Stomach (tissue), 9 donors: ENCODE data around the gene ANKS1B. TPM values are rescaled to one million over a fixed set of nuclear protein-coding genes. Genes with fewer than 3 reads are reported as not detected.
"Not testable (repeated sequence)": the region's sequence is repeated elsewhere in the genome, so short reads cannot be mapped to it uniquely, and the experiment has no call there.

Source experiments
- DNase-seq, 2 donors: peaks; one replicate each; pipeline versions ENCODE4 v3.0.0 to v3.0.0-alpha.2; 2013 to 2019
- H3K27ac ChIP-seq, 5 donors: fragments of 200-600 bp in 4 of 5; sonication (generic) in 4 of 5; one replicate each; pipeline ENCODE4 v1.5.1; 2013 to 2019; ENCODE audit warnings: mild to moderate bottlenecking in 1 of 5, moderate library complexity in 1 of 5
- H3K27me3 ChIP-seq, 3 donors: fragments of 200-600 bp; sonication (generic); one replicate each; pipeline ENCODE4 v1.5.1; 2017 to 2019; ENCODE audit warnings: mixed run types in 1 of 3
- H3K36me3 ChIP-seq, 4 donors: fragments of 200-600 bp; sonication (generic); 1 replicate in 3 of 4; 2 replicates in 1 of 4; pipeline ENCODE4 v1.5.1; 2016 to 2019
- H3K4me1 ChIP-seq, 4 donors: fragments of 200-600 bp; sonication (generic); one replicate each; pipeline ENCODE4 v1.5.1; 2016 to 2019
- H3K4me3 ChIP-seq, 4 donors: fragments of 200-600 bp; sonication (generic) in 3 of 4; one replicate each; pipeline ENCODE4 v1.5.1; 2016 to 2019; ENCODE audit warnings: mild to moderate bottlenecking in 1 of 4
- H3K9me3 ChIP-seq, 4 donors: fragments of 200-600 bp; sonication (generic); one replicate each; pipeline ENCODE4 v1.5.1; 2016 to 2019
- EP300 ChIP-seq: sonication (generic); formaldehyde crosslinking; IDR thresholded peaks from one replicate; pipeline ENCODE4 v1.6.1; 2017; ENCODE audit warnings: antibody characterized with exemption
- POLR2A ChIP-seq, 4 donors: fragments of 450-650 bp; IDR thresholded peaks; one replicate each; pipeline ENCODE4 v1.6.1; 2016; ENCODE audit warnings: antibody characterized with exemption in 4 of 4, control low read depth in 2 of 4, mild to moderate bottlenecking in 1 of 4, moderate library complexity in 1 of 4
- POLR2AphosphoS5 ChIP-seq, 3 donors: sonication (generic); formaldehyde crosslinking; IDR thresholded peaks; one replicate each; pipeline ENCODE4 v1.6.1; 2016; ENCODE audit warnings: antibody characterized with exemption in 3 of 3
- WGBS, 5 donors: extraction: QIAGEN DNeasy Blood & Tissue Kit in 3 of 5; methylation state at CpG; one replicate each; pipeline versions ENCODE4 v1.1.5 to v1.1.7; 2013 to 2018; 5-methylcytosine and 5-hydroxymethylcytosine counted together
- intact Hi-C: fragments of 100-400 bp; cut with DNase I; formaldehyde crosslinking; loops from one replicate; pipeline ENCODE4 v1.15.1; 2023; ENCODE audit warnings: low total_unique reads
- polyA plus RNA-seq, 3 donors: library from polyadenylated mRNA; stranded (reverse); fragments of 200-250 nt; gene quantifications; one replicate each; pipeline ENCODE4 v1.2.3, GENCODE V29; 2013
- total RNA-seq, 5 donors: library from RNA; depleted of rRNA; stranded (reverse); fragments of >200 nt; gene quantifications; one replicate each; pipeline versions ENCODE4 v1.1.0 to v1.2.3, GENCODE V29; 2014 to 2016
- TF ChIP-seq, protein P1 (sequence below), 7 experiments: fragments of 450-650 bp in 4 of 7; fragments of 200-600 bp in 3 of 7; sonication (generic) in 3 of 7; IDR thresholded peaks; one replicate each; pipeline ENCODE4 v1.5.1; 2016 to 2019; ENCODE audit warnings: antibody characterized with exemption in 7 of 7, control low read depth in 2 of 7, mild to moderate bottlenecking in 1 of 7
- donor health status: healthy with polysubstance abuse.
- donor health status: Bipolar disorder and iron deficiency.
- donor health status: healthy.

Gene ANKS1B
- total and polyA plus RNA-seq, 8 donors: 0.73 to 26.8 (median 2.2) TPM; not detected in 2

DNA sequence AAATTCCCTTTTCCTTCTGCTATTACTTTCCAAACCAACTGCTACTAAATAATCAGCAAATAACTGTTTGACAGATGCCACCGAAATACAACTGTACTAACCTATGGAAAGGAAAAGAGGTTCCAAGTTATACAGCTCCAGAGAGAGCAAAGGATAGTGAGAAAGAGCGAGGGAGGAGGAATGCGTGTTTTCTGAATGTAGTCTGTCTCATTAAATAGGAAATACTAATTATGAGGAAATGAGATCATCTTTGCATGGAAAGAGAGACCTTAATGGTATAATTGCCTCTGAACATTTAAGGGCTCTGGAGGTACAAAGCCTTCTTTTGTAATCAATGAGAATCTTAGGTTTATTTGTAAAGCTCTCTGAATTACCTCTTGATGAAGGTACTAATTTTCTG lies 1144.4 kb downstream of the ANKS1B start:
- WGBS, 5 donors: 83 to 93% (median 87%) methylated on average over 3 of the region's 3 CpGs
- DNase-seq: no peak
- Histone ChIP-seq H3K27me3 (no peaks in the 10 kb centered on the region), H3K9me3 (no peaks in the 10 kb centered on the region), H3K4me1 (no peaks in the 10 kb centered on the region), H3K27ac (no peak overlapping the region), H3K36me3 (no peaks in the 10 kb centered on the region), H3K4me3 (no peak overlapping the region)
- intact Hi-C loops: no loop called here
- TF ChIP-seq, protein P1, sequence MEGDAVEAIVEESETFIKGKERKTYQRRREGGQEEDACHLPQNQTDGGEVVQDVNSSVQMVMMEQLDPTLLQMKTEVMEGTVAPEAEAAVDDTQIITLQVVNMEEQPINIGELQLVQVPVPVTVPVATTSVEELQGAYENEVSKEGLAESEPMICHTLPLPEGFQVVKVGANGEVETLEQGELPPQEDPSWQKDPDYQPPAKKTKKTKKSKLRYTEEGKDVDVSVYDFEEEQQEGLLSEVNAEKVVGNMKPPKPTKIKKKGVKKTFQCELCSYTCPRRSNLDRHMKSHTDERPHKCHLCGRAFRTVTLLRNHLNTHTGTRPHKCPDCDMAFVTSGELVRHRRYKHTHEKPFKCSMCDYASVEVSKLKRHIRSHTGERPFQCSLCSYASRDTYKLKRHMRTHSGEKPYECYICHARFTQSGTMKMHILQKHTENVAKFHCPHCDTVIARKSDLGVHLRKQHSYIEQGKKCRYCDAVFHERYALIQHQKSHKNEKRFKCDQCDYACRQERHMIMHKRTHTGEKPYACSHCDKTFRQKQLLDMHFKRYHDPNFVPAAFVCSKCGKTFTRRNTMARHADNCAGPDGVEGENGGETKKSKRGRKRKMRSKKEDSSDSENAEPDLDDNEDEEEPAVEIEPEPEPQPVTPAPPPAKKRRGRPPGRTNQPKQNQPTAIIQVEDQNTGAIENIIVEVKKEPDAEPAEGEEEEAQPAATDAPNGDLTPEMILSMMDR (IDR thresholded peaks at IDR 0.05): no peak
- TF ChIP-seq POLR2AphosphoS5 (IDR thresholded peaks at IDR 0.05): no peak
- TF ChIP-seq POLR2A (IDR thresholded peaks at IDR 0.05): no peak
- TF ChIP-seq EP300: no peak

DNA sequence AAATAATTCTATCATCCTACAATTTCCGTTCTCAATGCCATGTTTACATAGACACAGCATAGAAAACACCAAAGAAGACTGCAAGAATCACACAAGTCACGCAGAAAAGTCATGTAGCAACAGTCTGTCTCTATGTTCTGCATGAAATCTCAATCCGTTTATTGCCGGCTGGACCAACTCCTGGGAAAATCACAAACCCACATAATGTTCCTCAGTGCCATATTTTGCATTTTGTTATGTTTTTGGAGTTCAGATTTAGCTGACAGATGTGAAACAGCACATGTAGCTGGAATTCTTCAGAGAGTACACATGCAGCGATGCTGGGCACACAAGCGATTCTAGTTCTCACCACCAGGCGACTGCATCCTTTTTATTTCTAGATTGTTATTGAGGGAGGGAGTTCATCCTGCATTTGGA lies 1146.5 kb downstream of the ANKS1B start:
- peak in 1 of 2 donors; percentile 21 for DNase-seq
- intact Hi-C loops: no loop called here
- TF ChIP-seq POLR2A (IDR thresholded peaks at IDR 0.05): no peak
- TF ChIP-seq, protein P1 (IDR thresholded peaks at IDR 0.05): peak in 1 of 7 experiments; percentile 31
- 44 to 53% (median 51%) methylated on average over 7 of the region's 7 CpGs for WGBS, 5 donors
- Histone ChIP-seq H3K36me3 (no peaks in the 10 kb centered on the region), H3K27ac (no peak overlapping the region), H3K27me3 (no peaks in the 10 kb centered on the region), H3K9me3 (no peaks in the 10 kb centered on the region), H3K4me1 (no peaks in the 10 kb centered on the region), H3K4me3 (no peak overlapping the region)

DNA sequence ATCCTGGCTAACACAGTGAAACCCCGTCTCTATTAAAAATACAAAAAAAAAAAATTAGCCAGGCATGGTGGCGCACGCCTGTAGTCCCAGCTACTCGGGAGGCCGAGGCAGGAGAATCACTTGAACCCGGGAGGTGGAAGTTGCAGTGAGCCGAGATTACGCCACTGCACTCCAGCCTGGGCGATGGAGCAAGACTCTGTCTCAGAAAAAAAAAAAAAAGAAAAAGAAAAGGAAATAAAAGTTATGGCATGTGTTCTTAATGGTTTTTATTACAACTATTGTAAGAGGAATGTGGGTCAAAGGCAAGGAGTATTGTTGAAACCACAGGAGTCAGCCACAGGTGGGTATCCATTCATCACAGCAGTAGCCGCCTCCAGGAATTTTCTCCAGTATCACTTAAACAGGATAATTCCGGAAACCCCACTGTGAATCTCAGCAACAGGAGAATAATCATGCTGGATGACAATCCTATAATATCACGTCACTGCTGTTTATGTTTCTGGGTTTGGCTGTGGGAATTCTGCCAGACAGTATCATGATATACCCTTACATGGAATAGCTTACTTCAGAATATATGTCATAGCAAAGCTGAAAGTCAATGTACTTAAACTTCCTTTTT lies 1147.5 kb downstream of the ANKS1B start:
- DNase-seq: peak in 1 of 2 donors; percentile 54
- H3K4me3 ChIP-seq, H3K27ac ChIP-seq, H3K4me1 ChIP-seq, H3K27me3 ChIP-seq, H3K9me3 ChIP-seq, H3K36me3 ChIP-seq, intact Hi-C loops: not testable (repeated sequence)
- WGBS, 5 donors: 80 to 84% (median 82%) methylated on average over 11 to 12 of the region's 12 CpGs

DNA sequence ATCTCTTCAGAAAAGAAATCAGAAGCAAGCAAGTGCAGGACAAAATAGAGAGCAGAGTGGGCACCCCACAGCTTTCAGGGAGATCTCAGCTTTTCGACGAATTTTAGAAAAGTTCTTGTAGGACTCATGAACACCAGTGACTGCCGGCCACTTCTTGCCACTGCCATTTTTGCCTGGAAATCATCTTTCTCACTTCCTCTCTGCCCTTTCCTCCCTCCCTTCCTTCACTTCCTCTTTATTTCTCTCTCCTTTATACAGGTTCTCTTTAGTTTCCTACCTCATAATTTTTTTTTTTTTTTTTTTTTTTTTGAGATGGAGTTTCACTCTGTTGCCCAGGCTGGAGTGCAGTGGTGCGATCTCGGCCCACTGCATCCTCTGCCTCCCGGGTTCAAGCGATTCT lies 1154.1 kb downstream of the ANKS1B start:
- Histone ChIP-seq H3K27me3 (no peaks in the 10 kb centered on the region), H3K9me3 (no peaks in the 10 kb centered on the region), H3K4me1 (no peaks in the 10 kb centered on the region), H3K4me3 (no peak overlapping the region), H3K36me3 (no peaks in the 10 kb centered on the region), H3K27ac (no peak overlapping the region)
- DNase-seq: no peak
- 83 to 93% (median 88%) methylated on average over 7 of the region's 7 CpGs for WGBS, 5 donors
- TF ChIP-seq, protein P1 (IDR thresholded peaks at IDR 0.05): no peak
- no peak for TF ChIP-seq EP300
- no peak for TF ChIP-seq POLR2AphosphoS5 (IDR thresholded peaks at IDR 0.05)
- TF ChIP-seq POLR2A (IDR thresholded peaks at IDR 0.05): no peak
- intact Hi-C loops: no loop called here

DNA sequence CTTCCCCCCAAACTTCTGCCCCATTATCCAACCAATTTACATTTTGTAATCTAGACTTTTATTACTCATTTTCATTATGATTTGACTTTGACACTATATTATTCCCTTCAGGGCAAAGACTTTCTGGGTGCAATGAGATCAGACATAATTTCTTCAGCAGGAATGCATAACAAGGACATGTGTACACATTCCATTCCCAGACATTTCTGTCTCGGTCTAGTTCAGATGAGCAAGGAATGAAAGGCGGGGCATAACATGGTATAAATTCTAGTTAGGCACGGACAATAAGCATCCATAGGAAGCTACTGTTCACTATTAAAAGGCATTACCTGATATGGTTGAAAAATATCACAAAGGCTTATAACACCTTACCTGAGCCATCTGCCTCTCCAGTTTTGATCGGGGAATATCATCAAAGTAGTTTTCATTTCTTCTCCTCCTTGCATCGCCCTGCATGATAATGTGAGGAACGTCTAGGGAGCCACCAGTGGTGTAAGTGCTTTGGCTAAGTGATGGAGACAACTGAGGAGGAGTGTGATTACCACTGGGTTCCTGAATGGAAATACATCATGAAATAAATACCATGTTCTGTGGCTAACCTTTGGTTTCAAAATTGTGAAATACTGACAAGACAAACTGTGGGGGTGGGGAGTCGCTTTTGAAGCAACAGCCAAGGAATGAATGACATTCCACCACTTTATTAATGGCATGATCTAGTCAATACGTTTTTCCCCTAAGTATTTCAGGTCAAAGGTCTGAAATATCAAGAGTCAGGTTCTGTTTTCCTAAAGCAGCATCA lies 1155.7 kb downstream of the ANKS1B start:
- Histone ChIP-seq H3K36me3 (no peaks in the 10 kb centered on the region), H3K4me1 (no peaks in the 10 kb centered on the region), H3K9me3 (no peaks in the 10 kb centered on the region), H3K27me3 (no peaks in the 10 kb centered on the region), H3K27ac (no peak overlapping the region), H3K4me3 (no peak overlapping the region)
- intact Hi-C loops: no loop called here
- WGBS, 5 donors: 73 to 80% (median 74%) methylated on average over 8 of the region's 8 CpGs
- no peak for TF ChIP-seq EP300
- TF ChIP-seq, protein P1 (IDR thresholded peaks at IDR 0.05): no peak
- TF ChIP-seq POLR2A (IDR thresholded peaks at IDR 0.05): no peak
- no peak for TF ChIP-seq POLR2AphosphoS5 (IDR thresholded peaks at IDR 0.05)
- DNase-seq: no peak
